BJ (cell line): ENCODE results near the gene CEP112. TPM values are rescaled to one million over a fixed set of nuclear protein-coding genes. Genes with fewer than 3 reads are reported as not detected.

Source experiments
- CTCF ChIA-PET: fragments of 350-600 bp; formaldehyde crosslinking; extraction: SDS; loops from one replicate; lab custom pipeline; 2021; ENCODE audit warnings: antibody characterized with exemption, inconsistent platforms; lab: Yijun Ruan, JAX
- POLR2A ChIA-PET: fragments of 300-600 bp; sonication (Branson Sonifier 250); formaldehyde crosslinking; extraction: SDS; loops from one replicate; lab custom pipeline; 2021; ENCODE audit warnings: antibody characterized with exemption; lab: Charles Lee
- DNase-seq: peaks from one replicate; pipeline ENCODE4 v3.0.0-alpha.2; 2011; ENCODE audit warnings: low read depth
- H3K27me3 ChIP-seq: 2 replicates; pipeline ENCODE4 v1.6.0; 2011; ENCODE audit warnings: low read length; ENCODE audit not compliant: control insufficient read depth, insufficient read depth
- H3K36me3 ChIP-seq: 2 replicates; pipeline ENCODE4 v1.5.1; 2011; ENCODE audit warnings: low read length; ENCODE audit not compliant: control insufficient read depth, insufficient read depth
- H3K4me3 ChIP-seq: 2 replicates; pipeline ENCODE4 v1.5.1; 2011; ENCODE audit warnings: low read depth, mild to moderate bottlenecking, control low read depth, low read length
- CTCF ChIP-seq: IDR thresholded peaks from 2 replicates; pipeline ENCODE4 v1.5.1; 2011; ENCODE audit warnings: low read depth, mild to moderate bottlenecking, control low read depth, inconsistent platforms, low read length, moderate library complexity; ENCODE audit not compliant: insufficient read depth
- polyA plus RNA-seq: library from polyadenylated mRNA; depleted of rRNA; stranded (reverse); fragments of >200 nt; gene quantifications from 2 replicates; pipeline ENCODE4 v1.2.3, GENCODE V29; 2011

Gene CEP112
- polyA plus RNA-seq, 1 experiment: 3.3 TPM

DNA sequence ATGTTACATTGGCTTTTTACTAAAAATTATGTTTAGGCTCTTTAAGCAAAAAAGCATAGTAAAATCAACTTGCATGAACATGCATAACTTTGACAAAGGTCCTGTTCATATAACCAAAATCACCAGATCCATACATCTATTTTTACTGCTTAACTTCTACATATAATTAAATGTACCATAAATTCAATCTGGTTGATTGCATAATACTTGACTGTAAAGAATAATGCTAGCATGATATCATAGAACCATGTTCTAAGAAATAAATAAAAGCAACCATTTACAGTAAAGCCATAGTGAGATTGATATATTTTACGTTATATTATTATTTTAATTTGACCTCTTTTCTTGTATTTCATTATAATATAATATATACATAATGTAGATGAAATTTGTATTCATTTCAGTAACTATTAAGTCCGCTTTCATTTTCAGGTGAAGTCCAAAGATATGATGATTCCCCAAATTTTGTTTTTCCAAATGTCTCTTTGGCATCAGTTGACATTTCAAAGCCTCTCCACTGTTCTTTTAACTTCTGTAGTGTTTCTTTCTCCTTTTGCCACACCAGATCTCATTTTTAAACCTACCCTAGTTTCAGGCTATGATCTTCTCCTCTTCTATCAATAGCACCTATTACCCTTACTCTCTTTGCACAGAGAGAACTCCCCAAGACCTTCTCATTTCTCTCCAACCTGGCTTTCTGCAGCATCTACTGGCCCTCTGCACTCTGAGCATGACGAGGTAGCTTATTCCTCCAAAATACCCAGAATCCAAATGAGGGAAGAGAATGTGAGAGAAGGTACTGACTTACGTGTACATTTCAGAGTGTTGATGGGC is 35.5 kb upstream of the CEP112 start:
- Histone ChIP-seq H3K4me3 (no peak overlapping the region), H3K36me3 (no peaks in the 10 kb centered on the region), H3K27me3 (peaks cover 2% of the 10 kb centered on the region; the same call in 1 of the 2 replicates)
- CTCF ChIA-PET: no interaction called here
- TF ChIP-seq CTCF: no peak
- no peak for DNase-seq
- POLR2A ChIA-PET: no interaction called here

DNA sequence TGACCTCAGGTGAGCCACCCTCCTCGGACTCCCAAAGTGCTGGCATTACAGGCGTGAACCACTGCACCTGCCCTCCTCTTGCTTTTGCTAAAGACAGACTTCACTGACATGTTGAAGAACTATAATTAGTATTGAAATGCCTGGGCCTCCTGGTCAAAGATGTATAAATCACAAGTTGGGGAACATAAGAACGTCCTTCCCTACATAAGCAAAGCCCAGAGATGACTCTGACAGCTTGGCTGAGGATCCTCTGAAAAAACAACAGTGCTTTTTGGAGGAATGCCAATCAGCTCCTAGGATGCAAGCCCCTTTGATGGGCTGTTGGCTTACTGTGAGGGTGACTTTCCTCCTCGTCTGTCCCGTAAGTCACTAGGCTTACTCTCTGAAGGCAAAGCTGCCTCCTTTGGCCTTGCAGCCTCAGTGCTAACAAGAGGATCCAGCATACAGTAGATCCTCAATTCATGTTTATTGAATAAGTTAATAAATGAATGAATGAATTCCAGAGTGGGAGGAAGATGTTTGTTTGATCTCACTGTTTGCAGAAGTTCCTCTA is 30.9 kb upstream of the CEP112 start:
- TF ChIP-seq CTCF: no peak
- POLR2A ChIA-PET: no interaction called here
- CTCF ChIA-PET: no interaction called here

DNA sequence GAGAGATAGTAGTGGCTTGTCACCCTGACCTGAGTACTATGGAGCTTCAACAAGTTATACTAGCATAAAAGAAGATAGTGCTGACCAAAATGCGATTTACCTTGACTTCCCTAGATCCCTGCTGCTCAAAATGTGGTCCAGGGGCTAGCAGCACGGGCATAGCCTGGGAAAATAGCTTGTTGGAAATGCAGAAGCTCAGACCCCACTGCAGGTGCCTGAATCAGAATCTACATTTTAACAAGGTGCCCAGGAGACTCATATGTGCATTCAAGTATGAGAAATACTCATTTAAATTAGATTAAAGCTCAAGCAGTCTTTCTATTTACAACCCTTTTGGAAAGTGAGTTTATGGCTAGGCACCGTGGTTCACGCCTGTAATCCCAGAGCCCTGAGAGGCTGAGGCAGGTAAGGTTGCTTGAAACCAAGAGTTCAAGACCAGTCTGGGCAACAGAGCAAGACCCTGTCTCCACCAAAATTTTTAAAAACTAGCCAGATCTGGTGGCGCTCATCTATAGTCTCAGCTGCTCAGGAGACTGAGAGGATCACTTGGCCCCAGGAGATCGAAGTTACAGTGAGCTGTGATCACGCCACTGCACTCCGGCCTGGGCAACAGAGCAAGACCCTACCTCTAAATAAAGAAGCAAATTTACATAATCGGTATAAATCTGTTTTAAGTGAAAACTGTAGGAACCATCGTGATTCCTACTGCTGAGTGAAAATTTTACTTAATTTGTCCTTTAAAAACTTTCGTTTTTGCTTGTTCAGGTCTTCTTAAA is 30.0 kb upstream of the CEP112 start:
- no peak for DNase-seq
- Histone ChIP-seq H3K4me3 (no peak overlapping the region), H3K27me3 (peaks cover 3% of the 10 kb centered on the region; the same call in 1 of the 2 replicates), H3K36me3 (no peaks in the 10 kb centered on the region)
- ChIA-PET POLR2A (interaction anchor here (0.6 kb wide), 1 partner anchor 188 kb away, joined by 7 read pairs; no protein-coding TSS in a partner anchor), CTCF (no interaction called here)
- no peak for TF ChIP-seq CTCF

More for the DNA sequence above, 30.9 kb upstream of the CEP112 start:
- Histone ChIP-seq H3K4me3 (no peak overlapping the region), H3K36me3 (no peaks in the 10 kb centered on the region), H3K27me3 (peaks cover 3% of the 10 kb centered on the region; the same call in 1 of the 2 replicates)
- no peak for DNase-seq

DNA sequence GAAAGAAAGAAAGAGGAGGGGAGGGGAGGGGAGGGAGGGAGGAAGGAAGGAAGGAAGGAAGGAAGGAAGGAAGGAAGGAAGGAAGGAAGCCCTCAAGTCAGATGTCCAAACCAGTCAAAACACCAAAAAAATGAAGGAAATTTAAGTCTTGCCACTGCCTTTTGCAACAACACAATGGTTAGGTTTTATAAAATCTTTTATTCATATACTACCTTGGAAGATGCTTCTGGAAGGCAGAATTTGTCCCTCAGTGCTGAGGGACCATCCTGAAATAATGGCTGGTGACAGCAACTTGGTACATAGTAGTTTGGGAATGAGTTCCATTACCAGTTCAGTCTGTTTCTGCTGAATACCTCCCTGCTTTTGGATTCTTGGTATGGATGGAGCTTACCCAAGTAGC is 29.4 kb upstream of the CEP112 start:
- Histone ChIP-seq H3K27me3 (peaks cover 3% of the 10 kb centered on the region; the same call in 1 of the 2 replicates), H3K4me3 (no peak overlapping the region), H3K36me3 (no peaks in the 10 kb centered on the region)
- POLR2A ChIA-PET: no interaction called here
- TF ChIP-seq CTCF: no peak
- no peak for DNase-seq
- CTCF ChIA-PET: no interaction called here
